Ishikawa (cell line): ENCODE measurements around the gene VPS26A.

ENCODE experiments used
- CEBPB ChIP-seq: IDR thresholded peaks from 2 replicates; pipeline ENCODE4 v1.6.1; 2012
- CREB1 ChIP-seq: IDR thresholded peaks from 2 replicates; pipeline ENCODE4 v1.6.1; 2012; ENCODE audit warnings: low read depth
- TAF1 ChIP-seq: IDR thresholded peaks from 2 replicates; pipeline ENCODE4 v1.6.1; 2012; ENCODE audit warnings: low read depth, mild to moderate bottlenecking
- TCF12 ChIP-seq: IDR thresholded peaks from 2 replicates; pipeline ENCODE4 v1.6.1; 2012; ENCODE audit warnings: low read depth
- TEAD4 ChIP-seq: IDR thresholded peaks from 2 replicates; pipeline ENCODE4 v1.6.1; 2012
- YY1 ChIP-seq: IDR thresholded peaks from 2 replicates; pipeline ENCODE4 v1.6.1; 2012; ENCODE audit warnings: low read depth
- ZBTB7A ChIP-seq: IDR thresholded peaks from 2 replicates; pipeline ENCODE4 v1.6.1; 2012; ENCODE audit warnings: low read depth
- TF ChIP-seq, protein P1 (sequence below): IDR thresholded peaks from 2 replicates; pipeline ENCODE4 v1.6.1; 2012; ENCODE audit warnings: low read depth, mild to moderate bottlenecking
- TF ChIP-seq, protein P2 (sequence below): IDR thresholded peaks from 2 replicates; pipeline ENCODE4 v1.6.1; 2012

DNA sequence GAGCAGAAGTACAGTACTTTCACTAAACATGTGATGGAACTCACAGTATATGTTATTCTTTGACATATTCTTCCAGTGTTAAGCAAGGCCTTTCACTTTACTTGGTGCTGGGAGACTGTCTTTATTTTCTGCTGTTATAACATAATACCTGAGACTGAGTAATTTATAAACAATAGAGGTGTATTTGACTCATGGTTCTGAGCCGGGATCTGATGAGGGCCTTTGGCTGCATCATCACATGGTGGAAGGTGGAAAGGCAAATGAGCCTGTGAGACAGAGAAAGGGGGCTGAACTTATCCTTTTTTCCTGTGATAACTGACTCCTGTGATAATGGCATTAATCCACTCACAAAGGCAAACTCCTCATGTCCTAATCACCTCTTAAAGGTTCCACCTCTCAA is 57.5 kb downstream of the VPS26A start:
- TF ChIP-seq, protein P1, sequence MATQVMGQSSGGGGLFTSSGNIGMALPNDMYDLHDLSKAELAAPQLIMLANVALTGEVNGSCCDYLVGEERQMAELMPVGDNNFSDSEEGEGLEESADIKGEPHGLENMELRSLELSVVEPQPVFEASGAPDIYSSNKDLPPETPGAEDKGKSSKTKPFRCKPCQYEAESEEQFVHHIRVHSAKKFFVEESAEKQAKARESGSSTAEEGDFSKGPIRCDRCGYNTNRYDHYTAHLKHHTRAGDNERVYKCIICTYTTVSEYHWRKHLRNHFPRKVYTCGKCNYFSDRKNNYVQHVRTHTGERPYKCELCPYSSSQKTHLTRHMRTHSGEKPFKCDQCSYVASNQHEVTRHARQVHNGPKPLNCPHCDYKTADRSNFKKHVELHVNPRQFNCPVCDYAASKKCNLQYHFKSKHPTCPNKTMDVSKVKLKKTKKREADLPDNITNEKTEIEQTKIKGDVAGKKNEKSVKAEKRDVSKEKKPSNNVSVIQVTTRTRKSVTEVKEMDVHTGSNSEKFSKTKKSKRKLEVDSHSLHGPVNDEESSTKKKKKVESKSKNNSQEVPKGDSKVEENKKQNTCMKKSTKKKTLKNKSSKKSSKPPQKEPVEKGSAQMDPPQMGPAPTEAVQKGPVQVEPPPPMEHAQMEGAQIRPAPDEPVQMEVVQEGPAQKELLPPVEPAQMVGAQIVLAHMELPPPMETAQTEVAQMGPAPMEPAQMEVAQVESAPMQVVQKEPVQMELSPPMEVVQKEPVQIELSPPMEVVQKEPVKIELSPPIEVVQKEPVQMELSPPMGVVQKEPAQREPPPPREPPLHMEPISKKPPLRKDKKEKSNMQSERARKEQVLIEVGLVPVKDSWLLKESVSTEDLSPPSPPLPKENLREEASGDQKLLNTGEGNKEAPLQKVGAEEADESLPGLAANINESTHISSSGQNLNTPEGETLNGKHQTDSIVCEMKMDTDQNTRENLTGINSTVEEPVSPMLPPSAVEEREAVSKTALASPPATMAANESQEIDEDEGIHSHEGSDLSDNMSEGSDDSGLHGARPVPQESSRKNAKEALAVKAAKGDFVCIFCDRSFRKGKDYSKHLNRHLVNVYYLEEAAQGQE: no peak
- TF ChIP-seq TCF12 (no peak), CEBPB (no peak), YY1 (no peak), CREB1 (no peak), ZBTB7A (no peak), TAF1 (no peak), TEAD4 (no peak)
- TF ChIP-seq, protein P2, sequence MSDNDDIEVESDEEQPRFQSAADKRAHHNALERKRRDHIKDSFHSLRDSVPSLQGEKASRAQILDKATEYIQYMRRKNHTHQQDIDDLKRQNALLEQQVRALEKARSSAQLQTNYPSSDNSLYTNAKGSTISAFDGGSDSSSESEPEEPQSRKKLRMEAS: no peak
